Measurements from ENCODE around the gene AP3D1.

- no peak for TF ChIP-seq CTCF (conservative IDR thresholded peaks at IDR 0.05; ENCODE audit: low read length)
- no peak for TF ChIP-seq EZH2phosphoT487 (IDR thresholded peaks at IDR 0.05; ENCODE audit: borderline replicate concordance, low read depth, low read length)
Observed at GRCh38 chr19:2121416-2122051, 29.8 kb downstream of the AP3D1 start.

Measured in OCI-LY7 (cell line).